H1 (cell line): ENCODE data around the gene NANOS2.

ENCODE experiments used
- CTCF ChIP-seq, 3 experiments: IDR thresholded peaks; 1 replicate in 2 of 3; 2 replicates in 1 of 3; pipeline versions ENCODE4 v1.5.1 to v1.6.1; 2011; ENCODE audit warnings: low read length in 3 of 3, mild to moderate bottlenecking in 3 of 3, inconsistent platforms in 2 of 3, low read depth in 1 of 3, moderate library complexity in 1 of 3; ENCODE audit not compliant: insufficient read depth in 1 of 3; ENCODE audit errors: control extremely low read depth in 1 of 3
- E2F6 ChIP-seq: IDR thresholded peaks from 2 replicates; pipeline ENCODE4 v1.6.1; 2012; ENCODE audit warnings: inconsistent platforms
- EZH2 ChIP-seq: fragments of 200-600 bp; sonication (generic); IDR thresholded peaks from 2 replicates; pipeline ENCODE4 v1.7.1; 2012; ENCODE audit warnings: low read depth, mild to moderate bottlenecking, moderate library complexity, low read length, inconsistent platforms; ENCODE audit not compliant: severe bottlenecking
- HDAC2 ChIP-seq, 2 experiments: fragments of 300-600 bp in 1 of 2; sonication (generic) in 1 of 2; IDR thresholded peaks; 2 replicates each; pipeline ENCODE4 v1.6.1; 2011 to 2012; ENCODE audit warnings: low read depth in 2 of 2, low read length in 2 of 2, mild to moderate bottlenecking in 2 of 2, moderate library complexity in 2 of 2, borderline replicate concordance in 1 of 2, inconsistent platforms in 1 of 2
- MAX ChIP-seq: IDR thresholded peaks from 2 replicates; pipeline ENCODE4 v1.6.1; 2012; ENCODE audit warnings: inconsistent platforms
- NRF1 ChIP-seq: IDR thresholded peaks from 2 replicates; pipeline ENCODE4 v1.6.1; 2011; ENCODE audit warnings: mild to moderate bottlenecking, low read depth, low read length, improper control_type of control experiment
- POLR2A ChIP-seq, 2 experiments: IDR thresholded peaks; 1 replicate in 1 of 2; 2 replicates in 1 of 2; pipeline ENCODE4 v1.6.1; 2011; ENCODE audit warnings: low read depth in 2 of 2, low read length in 2 of 2, mild to moderate bottlenecking in 2 of 2; ENCODE audit errors: control extremely low read depth in 1 of 2
- POLR2AphosphoS5 ChIP-seq: IDR thresholded peaks from 2 replicates; pipeline ENCODE4 v1.6.1; 2011; ENCODE audit warnings: low read depth, low read length
- POU5F1 ChIP-seq: IDR thresholded peaks from 2 replicates; pipeline ENCODE4 v1.6.1; 2011; ENCODE audit warnings: low read depth, mild to moderate bottlenecking, low read length, moderate library complexity
- SIRT6 ChIP-seq: IDR thresholded peaks from one replicate; pipeline ENCODE4 v1.7.1; 2012; ENCODE audit warnings: low read length, inconsistent platforms
- SIX5 ChIP-seq: IDR thresholded peaks from 2 replicates; pipeline ENCODE4 v1.6.1; 2011; ENCODE audit warnings: mild to moderate bottlenecking, low read depth, low read length
- SP1 ChIP-seq: IDR thresholded peaks from 2 replicates; pipeline ENCODE4 v1.6.1; 2011; ENCODE audit warnings: low read depth, low read length
- SRF ChIP-seq: IDR thresholded peaks from 2 replicates; pipeline ENCODE4 v1.6.1; 2011; ENCODE audit warnings: mild to moderate bottlenecking, low read depth, low read length, moderate library complexity

DNA sequence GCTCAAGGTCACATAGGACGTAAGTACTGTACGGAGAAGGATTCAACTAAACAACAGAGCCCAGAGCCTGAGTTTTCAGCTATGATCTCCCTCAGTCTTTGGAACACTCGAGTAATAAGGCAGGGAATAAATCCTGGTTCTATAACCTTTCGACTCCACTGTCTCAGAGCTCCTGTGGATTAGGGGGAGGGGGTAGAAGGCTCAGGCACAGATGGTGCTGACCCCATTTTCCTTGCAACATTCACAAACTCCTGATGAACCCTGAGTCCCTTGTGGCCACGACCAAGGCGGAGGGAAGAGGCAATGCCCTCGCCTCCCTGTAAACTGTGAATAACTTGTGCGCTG lies 37.7 kb upstream of the NANOS2 start:
- TF ChIP-seq SP1 (no peak), POLR2A (IDR thresholded peaks at IDR 0.05; ENCODE audit: control extremely low read depth in 1 of 2, low read depth in 2 of 2, low read length in 2 of 2) (no peak), POLR2AphosphoS5 (no peak), SIRT6 (no peak), CTCF (IDR thresholded peaks at IDR 0.05; ENCODE audit: control extremely low read depth in 1 of 3, insufficient read depth in 1 of 3, low read depth in 1 of 3, low read length in 3 of 3) (no peak), NRF1 (no peak), E2F6 (no peak), SRF (no peak), POU5F1 (no peak), SIX5 (no peak), MAX (no peak), EZH2 (no peak), HDAC2 (IDR thresholded peaks at IDR 0.05; ENCODE audit: borderline replicate concordance in 1 of 2, low read depth in 2 of 2, low read length in 2 of 2) (no peak)
